NCI-H748 (cell line): Measurements from ENCODE around the gene MAP4K3.

ENCODE experiments used
- DNase-seq: peaks from one replicate; lab custom pipeline; 2025; ENCODE audit not compliant: unreplicated experiment; lab: John Stamatoyannopoulos, UW

Gene MAP4K3

GRCh38 chr2:39436592-39437521 lies at the start of gene MAP4K3:
Gene MAP4K3 (minus strand): TSS chr2:39437285. CDS start chr2:39436987, 298 bp downstream.
- DNase-seq: peak; percentile 94

- no peak for DNase-seq
Observed at GRCh38 chr2:39486071-39486470, 49.0 kb upstream of the MAP4K3 start.

- DNase-seq: no peak
Observed at GRCh38 chr2:39484620-39485495, 47.8 kb upstream of the MAP4K3 start.

GRCh38 chr2:39484206-39484605 lies 47.1 kb upstream of the MAP4K3 start:
- DNase-seq: no peak

- DNase-seq: no peak
Observed at GRCh38 chr2:39483534-39483933, 46.4 kb upstream of the MAP4K3 start.

GRCh38 chr2:39481611-39482010 lies 44.5 kb upstream of the MAP4K3 start:
- no peak for DNase-seq

- DNase-seq: no peak
Observed at GRCh38 chr2:39479696-39480095, 42.6 kb upstream of the MAP4K3 start.

GRCh38 chr2:39479053-39479670 lies 42.1 kb upstream of the MAP4K3 start:
- no peak for DNase-seq

- no peak for DNase-seq
Observed at GRCh38 chr2:39476524-39476923, 39.4 kb upstream of the MAP4K3 start.

- no peak for DNase-seq
Observed at GRCh38 chr2:39475006-39475405, 37.9 kb upstream of the MAP4K3 start.

GRCh38 chr2:39470580-39470979 lies 33.5 kb upstream of the MAP4K3 start:
- DNase-seq: no peak

GRCh38 chr2:39469807-39470206 lies 32.7 kb upstream of the MAP4K3 start:
- DNase-seq: no peak

GRCh38 chr2:39468579-39469451 lies 31.7 kb upstream of the MAP4K3 start:
- no peak for DNase-seq

- DNase-seq: no peak
Observed at GRCh38 chr2:39466311-39466710, 29.2 kb upstream of the MAP4K3 start.

- DNase-seq: no peak
Observed at GRCh38 chr2:39464864-39465263, 27.8 kb upstream of the MAP4K3 start.

GRCh38 chr2:39455826-39456225 lies 18.7 kb upstream of the MAP4K3 start:
- DNase-seq: no peak

GRCh38 chr2:39452396-39452795 lies 15.3 kb upstream of the MAP4K3 start:
- no peak for DNase-seq

GRCh38 chr2:39451954-39452353 lies 14.9 kb upstream of the MAP4K3 start:
- DNase-seq: no peak

GRCh38 chr2:39448169-39448502 lies 11.1 kb upstream of the MAP4K3 start:
- DNase-seq: no peak
